ENCODE results near the gene SLAMF9.

DNA sequence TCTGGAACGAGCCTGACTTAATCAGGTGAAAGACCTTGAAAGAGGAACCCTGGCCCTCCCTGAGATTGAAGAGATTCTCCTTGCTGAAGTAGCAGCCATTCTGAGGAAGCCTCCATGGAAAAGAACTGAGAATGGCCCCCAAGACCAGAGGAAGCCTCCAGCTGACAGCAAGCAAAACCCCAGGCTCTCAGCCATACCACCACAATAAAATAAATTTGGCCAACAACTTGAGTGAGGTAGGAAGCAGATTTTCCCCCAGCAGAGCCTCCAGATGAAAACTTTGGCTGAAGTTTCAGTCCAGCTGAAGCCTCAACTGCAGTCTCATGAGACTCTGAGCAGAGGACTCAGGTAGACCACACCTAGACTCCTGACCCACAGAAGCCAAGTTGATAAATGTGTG lies 34.0 kb upstream of the SLAMF9 start:
- TF ChIP-seq CTCF (conservative IDR thresholded peaks at IDR 0.05; ENCODE audit: low read length) (no peak), EZH2phosphoT487 (IDR thresholded peaks at IDR 0.05; ENCODE audit: borderline replicate concordance, low read depth, low read length) (no peak)

Measured in OCI-LY7 (cell line).